NOMO-1 treated with DMSO at 0.1 percent for 48 hours (cell line): ENCODE data around the gene JMJD7.

Experiments
- DNase-seq: peaks from one replicate; lab custom pipeline; 2025; ENCODE audit not compliant: unreplicated experiment; lab: John Stamatoyannopoulos, UW

Gene JMJD7

GRCh38 chr15:41861736-41862356, 34.0 kb downstream of the JMJD7 start:
- DNase-seq: no peak

GRCh38 chr15:41862515-41863116, 34.7 kb downstream of the JMJD7 start:
- no peak for DNase-seq

- DNase-seq: no peak
Observed at GRCh38 chr15:41865490-41866055, 37.7 kb downstream of the JMJD7 start.

GRCh38 chr15:41866263-41866703, 38.4 kb downstream of the JMJD7 start:
- no peak for DNase-seq

GRCh38 chr15:41866872-41867579, 39.1 kb downstream of the JMJD7 start:
- DNase-seq: no peak

GRCh38 chr15:41868321-41868720, 40.4 kb downstream of the JMJD7 start:
- no peak for DNase-seq

GRCh38 chr15:41869770-41870688, 42.1 kb downstream of the JMJD7 start:
- no peak for DNase-seq

DNA sequence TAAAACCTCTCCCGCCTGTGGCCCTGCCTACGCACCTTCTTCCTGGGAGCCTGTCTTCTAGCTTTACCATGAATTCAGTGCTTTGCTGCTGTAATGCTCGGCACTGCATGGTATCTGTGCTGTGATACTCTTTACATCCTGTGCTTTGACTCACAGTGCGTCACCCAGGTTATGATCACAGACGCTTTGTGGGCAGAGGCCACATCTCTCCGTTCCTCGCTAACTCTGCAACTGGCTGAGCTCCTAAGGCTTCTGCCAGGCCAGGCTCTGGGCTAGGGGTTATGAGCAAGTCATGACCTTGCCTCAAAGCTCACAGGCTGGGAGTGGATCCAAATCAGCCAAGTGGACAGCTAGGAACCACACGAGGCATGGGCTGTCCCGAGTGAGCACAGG, 42.8 kb downstream of the JMJD7 start:
- no peak for DNase-seq

DNA sequence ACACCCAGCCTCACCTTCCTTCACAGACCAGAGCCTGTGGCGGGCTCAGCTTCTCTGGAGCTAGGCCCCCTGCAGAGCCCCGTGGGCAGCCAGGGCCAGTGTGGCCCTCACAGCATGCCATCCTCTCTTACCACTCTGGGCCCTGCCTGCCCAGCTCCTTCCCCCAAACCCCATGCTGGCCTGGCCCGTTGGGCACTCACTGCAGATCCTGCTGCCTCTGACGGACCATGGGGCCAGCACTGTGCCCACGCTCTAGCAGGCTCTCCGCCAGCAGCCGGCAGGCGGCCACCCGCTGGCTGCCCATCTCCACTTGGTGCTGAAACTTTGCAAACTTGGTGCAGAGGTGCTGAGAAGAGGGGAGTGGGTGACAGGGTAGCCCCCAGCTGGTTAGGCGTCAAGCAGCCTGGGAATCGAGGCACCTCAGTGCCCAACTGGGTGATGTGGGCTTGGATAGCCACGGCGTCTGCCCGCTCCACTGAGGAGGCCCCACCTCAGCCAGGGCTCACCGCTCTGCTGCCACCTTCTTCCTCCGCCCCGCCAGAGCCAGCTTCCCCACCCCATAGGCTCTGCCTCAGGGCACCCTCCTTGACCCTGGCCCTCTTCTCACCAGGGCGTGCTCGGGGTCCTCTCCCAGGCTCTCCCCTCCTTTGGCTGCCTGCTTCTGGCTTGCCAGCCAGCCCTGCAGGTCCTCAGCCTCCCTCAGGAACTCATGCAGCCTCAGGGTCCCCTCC, 43.4 kb downstream of the JMJD7 start:
- DNase-seq: no peak

DNA sequence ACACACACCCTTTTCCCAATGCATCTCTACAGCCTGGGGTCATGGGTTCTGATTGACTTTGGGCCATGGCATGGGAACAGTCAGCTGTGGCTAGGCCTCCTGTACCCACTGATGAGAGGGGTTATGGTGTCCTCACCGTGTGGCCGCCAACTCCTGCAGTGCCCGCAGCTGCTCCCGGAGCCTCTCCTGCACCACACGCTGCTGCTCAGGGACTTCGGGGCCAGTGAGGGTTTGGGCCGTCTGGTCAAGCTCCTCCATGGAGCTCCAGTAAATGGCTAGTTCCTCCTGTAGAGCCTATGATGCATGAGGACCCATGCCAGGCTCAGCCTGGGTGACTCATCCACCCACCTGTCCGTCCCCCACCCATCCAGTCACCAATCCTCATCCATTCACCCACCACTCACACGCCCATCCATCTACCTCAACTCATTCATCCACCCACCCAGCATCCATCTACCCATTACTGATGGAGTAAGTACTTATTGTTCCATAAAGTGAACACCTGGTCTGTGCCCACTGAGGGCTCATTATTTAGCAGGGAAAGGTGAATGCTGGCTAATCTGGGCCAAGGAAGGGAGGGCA, 44.4 kb downstream of the JMJD7 start:
- no peak for DNase-seq

- DNase-seq: no peak
Observed at GRCh38 chr15:41873711-41874110, 45.8 kb downstream of the JMJD7 start.

- DNase-seq: no peak
Observed at GRCh38 chr15:41874736-41875135, 46.8 kb downstream of the JMJD7 start.

DNA sequence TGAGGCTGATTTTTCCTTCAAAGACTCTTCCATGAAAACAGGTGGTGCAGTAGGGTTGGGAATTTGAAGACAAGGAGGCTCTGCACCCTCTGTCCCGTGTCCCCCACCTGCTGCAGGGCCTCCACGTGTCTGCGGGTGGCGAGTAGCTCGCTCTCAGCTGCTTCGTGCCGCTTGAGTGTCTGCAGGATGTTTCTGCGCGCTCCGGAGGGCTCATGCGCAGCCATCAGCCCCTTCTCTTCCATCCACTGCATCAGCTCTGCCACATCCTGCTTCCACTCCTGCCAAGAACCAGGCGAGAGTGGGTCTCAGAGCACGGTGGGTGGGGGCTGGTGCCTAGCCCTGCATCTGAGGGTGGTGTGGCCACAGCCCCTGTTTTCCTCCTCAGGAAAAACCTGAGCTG, 48.1 kb downstream of the JMJD7 start:
- no peak for DNase-seq

DNA sequence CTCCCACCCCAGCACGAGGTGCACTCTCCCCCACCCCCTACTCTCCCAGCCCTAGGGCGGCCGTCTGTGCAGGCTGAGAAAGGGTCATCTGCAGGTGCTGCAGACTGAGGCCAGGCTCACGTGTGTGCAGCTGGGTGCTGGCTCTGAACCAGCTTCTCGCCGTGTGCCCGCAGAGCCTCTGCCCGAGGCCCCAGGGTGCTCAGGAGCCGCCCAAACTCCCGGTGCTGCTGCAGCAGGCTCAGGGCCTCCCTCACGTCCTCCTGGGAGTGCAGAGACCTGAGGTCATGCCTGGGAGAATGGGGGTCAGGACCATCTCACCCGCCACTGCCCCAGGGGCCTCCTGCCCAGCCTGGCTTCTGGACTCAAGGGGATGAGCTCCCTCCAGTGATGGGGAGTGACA, 48.8 kb downstream of the JMJD7 start:
- DNase-seq: no peak

DNA sequence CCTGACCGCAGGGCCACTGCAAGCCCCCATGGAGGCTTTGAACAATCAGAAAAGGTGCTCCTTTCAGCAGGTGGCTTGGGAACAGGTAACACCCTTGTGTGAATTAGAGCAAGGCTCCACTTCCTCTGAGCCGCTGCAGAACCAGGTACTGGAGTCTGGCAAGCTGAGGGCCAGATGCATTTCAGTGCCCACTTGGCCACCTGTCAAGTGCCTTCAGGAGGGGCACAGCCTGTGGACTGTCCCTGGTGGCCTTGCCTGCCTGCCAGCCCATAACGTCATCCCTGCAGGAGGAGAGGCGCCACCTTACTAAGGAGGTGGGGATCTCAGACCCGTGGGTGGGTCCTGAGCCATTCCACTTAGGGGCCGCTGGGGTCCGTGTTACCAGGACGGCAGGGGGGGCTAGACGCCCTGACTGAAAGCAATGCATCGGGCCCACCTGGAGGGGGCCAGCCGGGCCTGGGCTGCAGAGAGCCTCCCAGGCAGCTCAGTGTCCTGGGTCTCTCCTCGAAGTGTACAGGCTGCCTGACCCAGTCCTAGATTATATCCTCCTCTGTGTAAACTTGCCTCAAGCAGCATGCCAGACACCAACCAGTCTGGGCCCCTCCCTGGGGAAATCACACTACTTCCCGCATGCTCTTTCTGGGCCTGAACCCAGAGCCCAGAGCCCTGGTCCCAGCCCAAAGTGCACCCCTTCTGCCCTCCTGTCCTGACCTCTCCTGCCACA, 49.9 kb downstream of the JMJD7 start:
- no peak for DNase-seq

DNA sequence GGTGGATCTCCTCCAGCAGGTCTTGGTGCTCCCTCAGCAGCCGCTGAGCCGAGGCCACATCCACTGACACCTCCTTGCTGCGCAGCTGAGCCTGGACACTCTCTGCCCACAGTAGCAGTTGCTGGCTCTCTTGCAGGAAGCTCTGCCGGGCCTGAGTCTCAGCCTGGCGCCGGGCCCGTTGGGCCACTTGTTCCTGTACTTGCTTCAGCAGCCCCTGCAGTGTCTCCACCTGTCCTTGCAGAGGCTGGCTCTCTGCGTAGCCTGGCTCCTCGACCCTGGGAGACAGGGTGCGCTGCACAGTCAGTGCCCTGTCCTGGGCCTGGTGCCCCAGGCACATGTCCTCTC, 50.4 kb downstream of the JMJD7 start:
- DNase-seq: no peak

GRCh38 chr15:41879321-41879845, 51.5 kb downstream of the JMJD7 start:
- no peak for DNase-seq

- DNase-seq: no peak
Observed at GRCh38 chr15:41880156-41880877, 52.4 kb downstream of the JMJD7 start.

- no peak for DNase-seq
Observed at GRCh38 chr15:41881086-41881485, 53.2 kb downstream of the JMJD7 start.
